DMS79 treated with DMSO at 0.1 percent for 48 hours (cell line): Measurements from ENCODE around the gene PPAN.

ENCODE experiments used
- DNase-seq: peaks from one replicate; lab custom pipeline; 2025; lab: John Stamatoyannopoulos, UW

Gene PPAN

GRCh38 chr19:10141479-10141878 lies 35.3 kb downstream of the PPAN start:
- no peak for DNase-seq

DNA sequence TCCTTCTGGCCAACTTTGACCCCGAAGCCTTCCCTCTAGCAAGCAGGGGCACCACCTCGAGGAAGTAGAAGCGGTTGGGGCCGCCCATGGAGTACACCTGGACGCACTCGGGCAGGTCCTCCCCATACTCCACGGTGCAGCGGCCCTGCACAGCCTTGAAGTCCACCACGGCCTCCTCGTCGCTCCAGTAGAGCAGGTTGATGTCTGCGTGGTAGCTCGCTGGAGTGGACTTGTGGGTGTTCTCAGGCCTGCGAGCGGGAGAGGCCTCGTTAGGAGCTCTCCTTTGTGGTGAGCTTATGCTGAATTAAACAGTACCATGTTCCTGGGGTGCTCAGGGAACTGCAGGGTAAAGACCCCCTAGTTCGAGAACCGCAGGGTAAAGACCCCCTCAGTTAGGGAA lies 35.8 kb downstream of the PPAN start:
- DNase-seq, result no peak

DNA sequence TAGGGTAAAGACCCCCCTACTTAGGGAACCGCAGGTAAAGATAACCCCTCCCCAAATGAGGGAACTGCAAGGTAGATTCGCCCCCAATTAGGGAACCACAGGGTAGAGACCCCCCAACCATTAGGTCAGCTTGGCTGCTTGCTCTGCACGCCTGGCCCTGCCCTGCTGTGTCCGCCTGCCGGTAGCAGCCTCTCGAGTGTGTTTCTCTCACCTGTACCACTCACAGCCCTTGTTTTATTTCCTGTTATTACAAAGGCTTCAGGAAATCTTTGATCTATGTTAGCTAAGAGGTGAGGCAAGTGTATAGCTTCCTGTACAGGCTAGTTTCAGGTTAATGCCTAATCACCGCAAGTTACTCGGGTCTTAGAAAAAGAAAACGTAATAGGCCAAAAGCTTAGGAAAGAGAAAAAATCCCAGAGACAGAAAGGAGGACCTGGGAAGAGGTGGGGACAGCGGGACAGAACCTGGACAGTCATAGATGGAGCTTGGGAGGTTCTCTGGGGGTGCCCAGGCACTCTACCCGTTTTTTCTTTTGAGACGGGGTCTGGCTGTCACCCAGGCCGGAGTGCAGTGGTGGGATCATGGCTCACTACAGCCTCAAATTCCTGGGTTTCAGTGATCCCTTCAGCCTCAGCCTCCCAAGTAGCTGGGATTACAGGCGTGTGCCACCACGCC lies 36.7 kb downstream of the PPAN start:
- DNase-seq, result no peak

DNA sequence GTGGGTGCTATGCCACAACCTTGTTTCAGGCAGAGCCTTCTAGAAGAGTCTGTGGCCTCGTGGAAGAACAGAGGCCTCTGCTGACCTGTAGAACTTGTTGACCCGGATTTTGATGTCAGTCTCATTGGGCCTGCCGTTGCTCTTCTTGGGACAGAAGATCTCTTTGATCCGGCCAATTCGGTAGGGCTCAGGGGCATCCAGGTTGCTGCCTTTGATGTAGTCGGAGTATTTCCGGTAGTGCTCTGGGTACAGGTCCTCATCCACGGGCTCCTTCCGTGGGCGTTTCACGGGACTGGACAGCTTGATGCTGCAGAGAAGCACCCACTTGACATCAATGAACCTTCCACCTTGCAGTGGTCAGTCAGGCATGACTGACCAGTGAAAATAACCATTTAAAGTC lies 37.5 kb downstream of the PPAN start:
- DNase-seq, result no peak

DNA sequence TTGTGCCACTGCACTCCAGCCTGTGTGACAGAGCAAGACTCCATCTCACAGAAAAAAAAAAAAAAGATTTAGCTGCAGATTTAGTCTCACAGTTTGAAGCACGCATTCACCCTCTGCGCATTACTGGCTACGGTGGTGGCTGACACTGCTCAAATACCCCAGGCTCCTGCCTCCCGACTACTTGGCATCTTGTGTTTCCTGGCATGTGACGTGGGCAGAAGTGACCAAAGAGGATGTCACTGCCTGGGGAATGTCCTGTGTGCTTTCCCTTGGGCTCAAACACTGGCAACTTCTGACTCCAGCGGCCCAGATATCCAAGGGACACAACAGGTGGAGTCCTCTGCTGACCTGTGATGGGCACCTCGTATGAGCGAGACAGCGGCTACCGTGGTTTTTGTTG lies 38.2 kb downstream of the PPAN start:
- no peak for DNase-seq

GRCh38 chr19:10145031-10145430 lies 38.9 kb downstream of the PPAN start:
- DNase-seq, result no peak

DNA sequence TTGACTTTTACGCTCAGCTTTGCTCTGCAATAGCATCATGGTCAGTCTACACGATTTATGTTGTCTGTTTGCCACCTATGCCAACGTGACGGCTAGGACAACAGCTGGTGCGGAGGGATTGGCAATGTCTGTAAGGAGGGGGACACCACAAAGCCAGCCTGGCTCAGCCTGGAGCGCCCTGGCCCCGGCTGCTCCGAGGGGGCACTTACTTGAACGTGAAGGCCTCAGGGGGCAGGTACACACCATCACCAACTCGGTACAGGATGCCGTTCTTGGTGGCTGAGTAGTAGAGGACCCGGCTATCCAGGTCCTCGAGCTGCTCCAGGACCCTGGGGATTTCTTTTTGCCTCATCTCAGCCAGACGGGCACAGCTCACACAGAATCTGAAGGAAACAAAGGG lies 40.0 kb downstream of the PPAN start:
- no peak for DNase-seq

DNA sequence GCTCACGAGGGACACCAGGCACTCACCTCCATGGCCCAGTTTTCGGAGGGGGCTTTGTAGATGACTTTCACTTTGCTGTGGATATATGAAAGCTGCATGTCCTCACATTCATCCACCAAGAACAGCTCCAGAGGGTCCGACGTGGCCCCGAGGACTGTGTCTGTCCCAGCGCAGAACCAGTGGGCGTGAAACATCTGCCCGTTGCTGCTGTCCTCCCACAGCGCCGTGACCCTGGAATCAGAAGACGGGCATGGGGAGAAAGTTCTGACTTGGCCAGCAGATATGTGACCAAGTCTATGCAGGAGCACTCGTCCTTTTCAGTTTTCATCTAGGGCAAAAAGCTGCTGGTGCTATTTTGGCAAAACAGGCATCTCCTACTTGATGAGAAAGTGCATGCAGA lies 43.3 kb downstream of the PPAN start:
- DNase-seq, result no peak

GRCh38 chr19:10151521-10151920 lies 45.4 kb downstream of the PPAN start:
- DNase-seq, result no peak

DNA sequence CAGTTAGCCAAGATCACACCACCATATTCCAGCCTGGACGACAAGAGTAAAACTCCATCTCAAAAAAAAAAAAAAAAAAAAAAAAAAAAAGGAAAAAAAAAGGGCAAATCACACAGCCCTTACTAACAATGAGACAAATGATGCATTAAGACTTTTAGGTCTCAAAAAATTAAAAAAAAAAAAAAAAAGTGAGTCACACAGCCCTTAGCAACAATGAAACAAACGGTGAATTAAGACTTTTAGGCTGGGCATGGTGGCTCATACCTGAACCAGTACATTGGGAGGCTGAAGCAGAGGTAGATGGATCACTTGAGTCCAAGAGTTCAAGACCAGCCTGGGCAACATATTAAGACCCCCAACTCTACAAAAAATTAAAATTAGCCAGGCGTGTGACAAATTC lies 45.9 kb downstream of the PPAN start:
- DNase-seq, result no peak

DNA sequence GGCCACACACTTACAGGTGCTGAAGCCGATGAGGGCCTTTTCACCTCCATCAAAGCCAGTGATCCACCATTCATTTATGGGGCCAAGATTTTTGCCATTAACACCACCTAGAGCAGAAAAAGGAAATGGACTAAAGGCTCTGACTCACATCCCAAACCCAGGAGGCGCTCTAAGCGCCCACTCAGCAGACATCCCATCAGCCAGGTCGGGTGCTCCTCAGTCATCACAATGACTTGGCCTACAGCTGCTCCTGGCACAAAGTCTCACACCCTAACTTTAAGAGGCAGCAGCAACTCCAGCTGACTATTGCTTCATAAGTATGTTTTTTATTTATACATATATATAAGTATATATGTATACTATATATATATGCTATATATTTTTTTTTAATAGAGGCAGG lies 49.7 kb downstream of the PPAN start:
- DNase-seq, result no peak

GRCh38 chr19:10158071-10158470 lies 51.9 kb downstream of the PPAN start:
- no peak for DNase-seq

- DNase-seq, result no peak
Observed at GRCh38 chr19:10158485-10158884, 52.3 kb downstream of the PPAN start.

GRCh38 chr19:10159610-10160009 lies 53.4 kb downstream of the PPAN start:
- no peak for DNase-seq
